ENCODE data around the gene MAFG. TPM values are rescaled to one million over a fixed set of nuclear protein-coding genes. Genes with fewer than 3 reads are reported as not detected.

MAFG gene
- total and polyA plus RNA-seq, 2 experiments from 2014 or later = 17.2 to 33.4 TPM

DNA sequence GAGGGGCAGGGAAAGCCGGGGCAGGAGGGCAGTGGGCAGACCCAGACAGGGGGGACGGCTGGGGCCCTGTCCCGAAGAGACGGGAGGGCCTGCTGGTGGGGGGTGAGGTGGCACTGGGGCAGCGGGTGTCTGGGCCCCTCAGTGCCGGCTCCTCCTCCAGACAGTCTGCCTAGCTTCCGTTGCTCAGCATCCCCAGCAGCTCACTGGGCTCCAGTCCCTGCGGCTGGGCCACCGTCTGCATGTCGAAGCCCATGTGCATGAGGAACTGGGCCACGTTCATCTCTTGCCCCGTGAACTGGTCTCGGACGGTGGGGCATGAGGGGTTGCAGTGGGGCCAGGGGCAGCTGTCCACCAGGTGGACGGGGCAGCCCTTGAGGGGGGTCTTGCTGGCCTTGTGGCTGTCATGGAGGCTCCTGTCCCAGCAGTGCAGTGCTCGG, 25.3 kb upstream of the MAFG start (continued):
- TF ChIP-seq, protein P1, sequence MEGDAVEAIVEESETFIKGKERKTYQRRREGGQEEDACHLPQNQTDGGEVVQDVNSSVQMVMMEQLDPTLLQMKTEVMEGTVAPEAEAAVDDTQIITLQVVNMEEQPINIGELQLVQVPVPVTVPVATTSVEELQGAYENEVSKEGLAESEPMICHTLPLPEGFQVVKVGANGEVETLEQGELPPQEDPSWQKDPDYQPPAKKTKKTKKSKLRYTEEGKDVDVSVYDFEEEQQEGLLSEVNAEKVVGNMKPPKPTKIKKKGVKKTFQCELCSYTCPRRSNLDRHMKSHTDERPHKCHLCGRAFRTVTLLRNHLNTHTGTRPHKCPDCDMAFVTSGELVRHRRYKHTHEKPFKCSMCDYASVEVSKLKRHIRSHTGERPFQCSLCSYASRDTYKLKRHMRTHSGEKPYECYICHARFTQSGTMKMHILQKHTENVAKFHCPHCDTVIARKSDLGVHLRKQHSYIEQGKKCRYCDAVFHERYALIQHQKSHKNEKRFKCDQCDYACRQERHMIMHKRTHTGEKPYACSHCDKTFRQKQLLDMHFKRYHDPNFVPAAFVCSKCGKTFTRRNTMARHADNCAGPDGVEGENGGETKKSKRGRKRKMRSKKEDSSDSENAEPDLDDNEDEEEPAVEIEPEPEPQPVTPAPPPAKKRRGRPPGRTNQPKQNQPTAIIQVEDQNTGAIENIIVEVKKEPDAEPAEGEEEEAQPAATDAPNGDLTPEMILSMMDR (conservative IDR thresholded peaks at IDR 0.05; ENCODE audit: low read depth in 2 of 2) = no peak
- TF ChIP-seq CREB1 (CRISPR knock-in tag; IDR thresholded peaks at IDR 0.05; ENCODE audit: low read depth) = no peak
- no peak for TF ChIP-seq JUNB (IDR thresholded peaks at IDR 0.05; ENCODE audit: unreplicated experiment)
- TF ChIP-seq, protein P2, sequence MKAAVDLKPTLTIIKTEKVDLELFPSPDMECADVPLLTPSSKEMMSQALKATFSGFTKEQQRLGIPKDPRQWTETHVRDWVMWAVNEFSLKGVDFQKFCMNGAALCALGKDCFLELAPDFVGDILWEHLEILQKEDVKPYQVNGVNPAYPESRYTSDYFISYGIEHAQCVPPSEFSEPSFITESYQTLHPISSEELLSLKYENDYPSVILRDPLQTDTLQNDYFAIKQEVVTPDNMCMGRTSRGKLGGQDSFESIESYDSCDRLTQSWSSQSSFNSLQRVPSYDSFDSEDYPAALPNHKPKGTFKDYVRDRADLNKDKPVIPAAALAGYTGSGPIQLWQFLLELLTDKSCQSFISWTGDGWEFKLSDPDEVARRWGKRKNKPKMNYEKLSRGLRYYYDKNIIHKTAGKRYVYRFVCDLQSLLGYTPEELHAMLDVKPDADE (IDR thresholded peaks at IDR 0.05) = no peak
- TF ChIP-seq EZH2 (IDR thresholded peaks at IDR 0.05; ENCODE audit: low read depth, unreplicated experiment) = no peak

DNA sequence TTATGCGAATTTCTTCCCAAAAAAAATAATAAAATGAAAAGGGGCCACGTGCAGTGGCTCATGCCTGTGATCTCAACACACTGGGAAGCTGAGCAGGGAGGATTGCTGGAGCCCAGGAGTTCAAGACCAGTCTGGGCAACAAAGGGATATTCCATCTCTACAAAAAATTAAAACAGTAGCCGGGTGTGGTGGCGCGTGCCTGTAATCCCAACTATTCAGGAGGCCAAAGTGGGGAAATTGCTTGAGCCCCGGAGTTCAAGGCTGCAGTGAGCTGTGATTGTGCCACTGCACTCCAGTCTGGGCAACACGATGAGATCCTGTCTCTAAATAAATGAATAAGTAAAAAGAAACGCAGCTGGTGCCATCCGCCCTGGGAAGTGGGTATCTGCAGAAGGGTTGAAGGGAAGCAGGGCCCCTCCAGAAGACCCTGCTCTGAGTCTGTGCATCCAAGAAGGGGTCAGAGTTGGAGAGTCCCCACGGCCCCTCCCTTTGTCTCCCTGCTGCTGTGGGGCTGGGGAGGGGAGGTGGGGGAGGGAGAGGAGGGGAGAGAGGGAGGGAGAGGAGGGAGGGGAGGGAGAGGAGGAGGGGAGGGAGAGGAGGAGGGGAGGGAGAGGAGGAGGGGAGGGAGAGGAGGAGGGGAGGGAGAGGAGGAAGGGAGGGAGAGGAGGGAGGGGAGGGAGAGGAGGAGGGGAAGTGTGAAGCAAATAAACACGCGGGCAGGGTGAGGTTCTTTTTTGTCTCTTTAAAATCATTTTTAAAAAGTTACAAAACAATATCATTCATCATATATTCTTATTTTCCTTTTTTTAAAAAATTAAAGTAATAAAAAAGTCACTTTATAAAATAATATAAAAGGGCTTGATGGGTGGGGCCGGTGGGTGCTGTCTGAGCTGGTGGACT, 24.5 kb upstream of the MAFG start:
- Mint-ChIP-seq H3K4me1 (peaks cover 2% of the 10 kb centered on the region; the same call in 2 of the 3 replicates), H3K4me3 (no peak overlapping the region), H3K36me3 (ENCODE audit: low read depth) (no peaks in the 10 kb centered on the region), H3K27ac (no peak overlapping the region), H3K9me3 (no peaks in the 10 kb centered on the region; the same call in 2 of the 3 replicates), H3K27me3 (ENCODE audit: insufficient read depth, low read depth, poor library complexity) (peaks cover 14% of the 10 kb centered on the region)
- Histone ChIP-seq H3K27me3 (ENCODE audit: insufficient read depth) (peaks cover 4% of the 10 kb centered on the region; the same call in 1 of the 2 replicates), H3K4me2 (no peak overlapping the region), H3K9me2 (ENCODE audit: insufficient read depth) (no peaks in the 10 kb centered on the region), H3K36me3 (ENCODE audit: insufficient read depth) (no peaks in the 10 kb centered on the region), H3K79me2 (replicated peaks; ENCODE audit: insufficient read depth) (no peaks in the 10 kb centered on the region), H2AFZ (no peak overlapping the region), H4K20me1 (replicated peaks; ENCODE audit: insufficient read depth) (no peaks in the 10 kb centered on the region; the same call in 1 of the 2 replicates), H3K4me1 (ENCODE audit: insufficient read depth) (no peaks in the 10 kb centered on the region), H3F3A (replicated peaks; ENCODE audit: low read depth) (no peaks in the 10 kb centered on the region), H3K27ac (ENCODE audit: low read depth) (no peak overlapping the region), H3K4me3 (no peak overlapping the region)
- DNase-seq (ENCODE audit: low spot score) (no peak), ATAC-seq (no peak)
- no peak for TF ChIP-seq POLR2AphosphoS5 (IDR thresholded peaks at IDR 0.05; ENCODE audit: low read depth)
- TF ChIP-seq, protein P3, sequence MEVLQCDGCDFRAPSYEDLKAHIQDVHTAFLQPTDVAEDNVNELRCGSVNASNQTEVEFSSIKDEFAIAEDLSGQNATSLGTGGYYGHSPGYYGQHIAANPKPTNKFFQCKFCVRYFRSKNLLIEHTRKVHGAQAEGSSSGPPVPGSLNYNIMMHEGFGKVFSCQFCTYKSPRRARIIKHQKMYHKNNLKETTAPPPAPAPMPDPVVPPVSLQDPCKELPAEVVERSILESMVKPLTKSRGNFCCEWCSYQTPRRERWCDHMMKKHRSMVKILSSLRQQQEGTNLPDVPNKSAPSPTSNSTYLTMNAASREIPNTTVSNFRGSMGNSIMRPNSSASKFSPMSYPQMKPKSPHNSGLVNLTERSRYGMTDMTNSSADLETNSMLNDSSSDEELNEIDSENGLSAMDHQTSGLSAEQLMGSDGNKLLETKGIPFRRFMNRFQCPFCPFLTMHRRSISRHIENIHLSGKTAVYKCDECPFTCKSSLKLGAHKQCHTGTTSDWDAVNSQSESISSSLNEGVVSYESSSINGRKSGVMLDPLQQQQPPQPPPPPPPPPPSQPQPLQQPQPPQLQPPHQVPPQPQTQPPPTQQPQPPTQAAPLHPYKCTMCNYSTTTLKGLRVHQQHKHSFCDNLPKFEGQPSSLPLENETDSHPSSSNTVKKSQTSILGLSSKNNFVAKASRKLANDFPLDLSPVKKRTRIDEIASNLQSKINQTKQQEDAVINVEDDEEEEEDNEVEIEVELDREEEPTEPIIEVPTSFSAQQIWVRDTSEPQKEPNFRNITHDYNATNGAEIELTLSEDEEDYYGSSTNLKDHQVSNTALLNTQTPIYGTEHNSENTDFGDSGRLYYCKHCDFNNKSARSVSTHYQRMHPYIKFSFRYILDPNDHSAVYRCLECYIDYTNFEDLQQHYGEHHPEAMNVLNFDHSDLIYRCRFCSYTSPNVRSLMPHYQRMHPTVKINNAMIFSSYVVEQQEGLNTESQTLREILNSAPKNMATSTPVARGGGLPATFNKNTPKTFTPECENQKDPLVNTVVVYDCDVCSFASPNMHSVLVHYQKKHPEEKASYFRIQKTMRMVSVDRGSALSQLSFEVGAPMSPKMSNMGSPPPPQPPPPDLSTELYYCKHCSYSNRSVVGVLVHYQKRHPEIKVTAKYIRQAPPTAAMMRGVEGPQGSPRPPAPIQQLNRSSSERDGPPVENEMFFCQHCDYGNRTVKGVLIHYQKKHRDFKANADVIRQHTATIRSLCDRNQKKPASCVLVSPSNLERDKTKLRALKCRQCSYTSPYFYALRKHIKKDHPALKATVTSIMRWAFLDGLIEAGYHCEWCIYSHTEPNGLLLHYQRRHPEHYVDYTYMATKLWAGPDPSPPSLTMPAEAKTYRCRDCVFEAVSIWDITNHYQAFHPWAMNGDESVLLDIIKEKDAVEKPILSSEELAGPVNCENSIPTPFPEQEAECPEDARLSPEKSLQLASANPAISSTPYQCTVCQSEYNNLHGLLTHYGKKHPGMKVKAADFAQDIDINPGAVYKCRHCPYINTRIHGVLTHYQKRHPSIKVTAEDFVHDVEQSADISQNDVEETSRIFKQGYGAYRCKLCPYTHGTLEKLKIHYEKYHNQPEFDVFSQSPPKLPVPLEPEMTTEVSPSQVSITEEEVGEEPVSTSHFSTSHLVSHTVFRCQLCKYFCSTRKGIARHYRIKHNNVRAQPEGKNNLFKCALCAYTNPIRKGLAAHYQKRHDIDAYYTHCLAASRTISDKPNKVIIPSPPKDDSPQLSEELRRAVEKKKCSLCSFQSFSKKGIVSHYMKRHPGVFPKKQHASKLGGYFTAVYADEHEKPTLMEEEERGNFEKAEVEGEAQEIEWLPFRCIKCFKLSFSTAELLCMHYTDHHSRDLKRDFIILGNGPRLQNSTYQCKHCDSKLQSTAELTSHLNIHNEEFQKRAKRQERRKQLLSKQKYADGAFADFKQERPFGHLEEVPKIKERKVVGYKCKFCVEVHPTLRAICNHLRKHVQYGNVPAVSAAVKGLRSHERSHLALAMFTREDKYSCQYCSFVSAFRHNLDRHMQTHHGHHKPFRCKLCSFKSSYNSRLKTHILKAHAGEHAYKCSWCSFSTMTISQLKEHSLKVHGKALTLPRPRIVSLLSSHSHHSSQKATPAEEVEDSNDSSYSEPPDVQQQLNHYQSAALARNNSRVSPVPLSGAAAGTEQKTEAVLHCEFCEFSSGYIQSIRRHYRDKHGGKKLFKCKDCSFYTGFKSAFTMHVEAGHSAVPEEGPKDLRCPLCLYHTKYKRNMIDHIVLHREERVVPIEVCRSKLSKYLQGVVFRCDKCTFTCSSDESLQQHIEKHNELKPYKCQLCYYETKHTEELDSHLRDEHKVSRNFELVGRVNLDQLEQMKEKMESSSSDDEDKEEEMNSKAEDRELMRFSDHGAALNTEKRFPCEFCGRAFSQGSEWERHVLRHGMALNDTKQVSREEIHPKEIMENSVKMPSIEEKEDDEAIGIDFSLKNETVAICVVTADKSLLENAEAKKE (CRISPR knock-in tag; IDR thresholded peaks at IDR 0.05) = no peak
- TF ChIP-seq EZH2 (IDR thresholded peaks at IDR 0.05; ENCODE audit: low read depth, unreplicated experiment) = no peak
- no peak for TF ChIP-seq NANOG (IDR thresholded peaks at IDR 0.05; ENCODE audit: borderline replicate concordance)
- TF ChIP-seq EZH2phosphoT487 (IDR thresholded peaks at IDR 0.05; ENCODE audit: unreplicated experiment) = no peak
- TF ChIP-seq CREB1 (CRISPR knock-in tag; IDR thresholded peaks at IDR 0.05; ENCODE audit: low read depth) = no peak
- TF ChIP-seq, protein P1 (conservative IDR thresholded peaks at IDR 0.05; ENCODE audit: low read depth in 2 of 2) = no peak
- TF ChIP-seq ZNF331 (CRISPR knock-in tag; IDR thresholded peaks at IDR 0.05; ENCODE audit: low read depth) = no peak
- TF ChIP-seq ZNF114 (CRISPR knock-in tag; IDR thresholded peaks at IDR 0.05) = no peak
